ENCODE measurements around the gene GMEB1.

Gene GMEB1

DNA sequence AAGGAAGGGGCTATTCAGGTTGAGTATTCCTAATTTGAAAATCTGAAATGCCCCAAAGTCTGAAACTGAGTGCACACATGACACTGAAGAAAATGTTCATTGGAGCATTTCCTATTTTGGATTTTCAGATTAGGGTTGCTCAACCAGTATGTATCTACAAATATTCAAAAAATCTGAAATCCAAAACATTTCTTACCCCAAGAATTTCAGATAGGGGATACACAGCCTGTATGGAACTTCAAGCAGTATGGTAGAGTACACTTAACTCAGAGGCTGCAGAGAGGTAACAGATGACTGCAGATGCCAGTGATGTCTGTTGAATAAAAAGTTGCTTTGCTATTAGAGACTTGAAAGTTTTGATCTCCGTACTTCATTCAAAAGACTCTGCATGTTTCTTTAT is 87.1 kb downstream of the GMEB1 start:
- DNase-seq, result no peak

GRCh38 chr1:28756846-28757245 is 88.3 kb downstream of the GMEB1 start:
- peak; percentile 11 for DNase-seq

- DNase-seq, result no peak
Observed at GRCh38 chr1:28758420-28758819, 89.8 kb downstream of the GMEB1 start.

- no peak for DNase-seq
Observed at GRCh38 chr1:28759257-28759656, 90.7 kb downstream of the GMEB1 start.

- no peak for DNase-seq
Observed at GRCh38 chr1:28761189-28761588, 92.6 kb downstream of the GMEB1 start.

- DNase-seq, result no peak
Observed at GRCh38 chr1:28766532-28767183, 98.1 kb downstream of the GMEB1 start.

Data from CD4-positive, alpha-beta T cell treated with Interleukin-6 for 4 hours (primary cell).